Astrocyte (in vitro differentiated cells and primary cell): ENCODE data around the gene MMD. TPM values are rescaled to one million over a fixed set of nuclear protein-coding genes. Genes with fewer than 3 reads are reported as not detected.

Source experiments
- DNase-seq: peaks from one replicate; pipeline ENCODE4 v3.0.0-alpha.2; 2010; ENCODE audit warnings: low read depth
- FAIRE-seq: peaks from 2 replicates; lab custom pipeline; 2011; peaks lifted over from hg19 to GRCh38; lab: Jason Lieb, UNC
- H2AFZ ChIP-seq: 2 replicates; pipeline ENCODE4 v1.6.0; 2012; ENCODE audit warnings: low read depth, low read length, inconsistent platforms
- H3K27ac ChIP-seq: 2 replicates; pipeline ENCODE4 v1.5.1; 2011; ENCODE audit warnings: low read depth, low read length, inconsistent platforms
- H3K27me3 ChIP-seq: 2 replicates; pipeline ENCODE4 v1.6.0; 2011; ENCODE audit warnings: low read length, inconsistent platforms; ENCODE audit not compliant: insufficient read depth
- H3K36me3 ChIP-seq: 2 replicates; pipeline ENCODE4 v1.5.1; 2011; ENCODE audit warnings: low read length, inconsistent platforms; ENCODE audit not compliant: insufficient read depth
- H3K4me1 ChIP-seq: 2 replicates; pipeline ENCODE4 v1.5.1; 2011; ENCODE audit warnings: low read length, inconsistent platforms; ENCODE audit not compliant: insufficient read depth
- H3K4me2 ChIP-seq: 2 replicates; pipeline ENCODE4 v1.6.0; 2012; ENCODE audit warnings: low read length, inconsistent platforms
- H3K4me3 ChIP-seq: 2 replicates; pipeline ENCODE4 v1.5.1; 2011; ENCODE audit warnings: low read depth, mild to moderate bottlenecking, low read length, inconsistent platforms; ENCODE audit not compliant: insufficient read depth
- H3K79me2 ChIP-seq: 2 replicates; pipeline ENCODE4 v1.6.0; 2012; ENCODE audit warnings: mild to moderate bottlenecking, low read length, inconsistent platforms; ENCODE audit not compliant: insufficient read depth
- H3K9ac ChIP-seq: 2 replicates; pipeline ENCODE4 v1.6.0; 2012; ENCODE audit warnings: mild to moderate bottlenecking, low read length, inconsistent platforms
- H3K9me3 ChIP-seq: 2 replicates; pipeline ENCODE4 v1.5.1; 2012; ENCODE audit warnings: low read depth, mild to moderate bottlenecking, low read length, inconsistent platforms; ENCODE audit not compliant: insufficient read depth
- H4K20me1 ChIP-seq: 2 replicates; pipeline ENCODE4 v1.6.0; 2012; ENCODE audit warnings: low read length, inconsistent platforms; ENCODE audit not compliant: insufficient read depth
- H3K27ac Mint-ChIP-seq: one replicate; pipeline ENCODE4 v1.8.0; 2021; ENCODE audit warnings: mild to moderate bottlenecking, mixed read lengths; ENCODE audit not compliant: unreplicated experiment
- H3K27me3 Mint-ChIP-seq: one replicate; pipeline ENCODE4 v1.8.0; 2021; ENCODE audit warnings: low read depth, mixed read lengths; ENCODE audit not compliant: unreplicated experiment
- H3K36me3 Mint-ChIP-seq: one replicate; pipeline ENCODE4 v1.8.0; 2021; ENCODE audit warnings: low read depth, mixed read lengths; ENCODE audit not compliant: unreplicated experiment
- H3K4me1 Mint-ChIP-seq: one replicate; pipeline ENCODE4 v1.8.0; 2021; ENCODE audit warnings: low read depth, mixed read lengths; ENCODE audit not compliant: unreplicated experiment
- H3K4me3 Mint-ChIP-seq: one replicate; pipeline ENCODE4 v1.8.0; 2021; ENCODE audit warnings: mild to moderate bottlenecking, moderate library complexity, mixed read lengths; ENCODE audit not compliant: unreplicated experiment
- H3K9me3 Mint-ChIP-seq: one replicate; pipeline ENCODE4 v1.8.0; 2021; ENCODE audit warnings: mild to moderate bottlenecking, mixed read lengths; ENCODE audit not compliant: unreplicated experiment
- EZH2 ChIP-seq: IDR thresholded peaks from 2 replicates; pipeline ENCODE4 v1.6.1; 2012; ENCODE audit warnings: mild to moderate bottlenecking, low read length, inconsistent platforms; ENCODE audit not compliant: insufficient read depth
- total RNA-seq: library from RNA; stranded (reverse); gene quantifications from 2 replicates; pipeline ENCODE4 v1.2.1, GENCODE V29; 2021
- TF ChIP-seq, protein P1 (sequence below): IDR thresholded peaks from 2 replicates; pipeline ENCODE4 v1.5.1; 2011; ENCODE audit warnings: low read depth, mild to moderate bottlenecking, inconsistent platforms, low read length, moderate library complexity; ENCODE audit not compliant: insufficient read depth

Gene MMD
- total RNA-seq, 1 donor from 2014 or later = 8.6 TPM

DNA sequence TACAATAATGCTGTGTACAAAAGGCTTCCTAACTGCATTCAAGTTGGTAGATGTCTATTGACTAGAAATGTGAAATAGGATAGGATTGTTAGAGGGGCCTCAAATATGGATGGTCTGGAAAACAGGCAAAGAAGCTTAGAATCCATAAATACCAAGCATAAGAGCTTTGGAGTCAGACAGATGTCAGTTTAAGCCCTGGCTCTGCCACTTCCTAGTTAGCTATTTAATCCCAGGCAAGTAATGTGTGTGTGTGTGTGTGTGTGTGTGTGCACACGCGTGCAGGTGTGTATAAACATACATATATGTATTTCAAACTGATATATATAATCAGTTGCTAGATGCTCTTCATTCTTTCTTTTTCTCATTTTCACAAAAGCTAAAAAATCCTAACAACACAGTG, 66.7 kb downstream of the MMD start:
- FAIRE-seq = no peak
- Histone ChIP-seq H3K4me1 (no peaks in the 10 kb centered on the region), H3K36me3 (no peaks in the 10 kb centered on the region), H3K27ac (no peak overlapping the region), H3K9ac (no peak overlapping the region), H3K4me3 (no peak overlapping the region), H3K9me3 (no peaks in the 10 kb centered on the region), H3K27me3 (peaks cover 7% of the 10 kb centered on the region), H3K79me2 (no peaks in the 10 kb centered on the region), H2AFZ (no peak overlapping the region), H3K4me2 (no peak overlapping the region), H4K20me1 (no peaks in the 10 kb centered on the region)
- no peaks in the 10 kb centered on the region for H3K9me3 Mint-ChIP-seq
- H3K27ac Mint-ChIP-seq = no peak overlapping the region
- no peak overlapping the region for H3K4me3 Mint-ChIP-seq
- no peaks in the 10 kb centered on the region for H3K36me3 Mint-ChIP-seq
- no peaks in the 10 kb centered on the region for H3K27me3 Mint-ChIP-seq
- DNase-seq = no peak
- TF ChIP-seq, protein P1, sequence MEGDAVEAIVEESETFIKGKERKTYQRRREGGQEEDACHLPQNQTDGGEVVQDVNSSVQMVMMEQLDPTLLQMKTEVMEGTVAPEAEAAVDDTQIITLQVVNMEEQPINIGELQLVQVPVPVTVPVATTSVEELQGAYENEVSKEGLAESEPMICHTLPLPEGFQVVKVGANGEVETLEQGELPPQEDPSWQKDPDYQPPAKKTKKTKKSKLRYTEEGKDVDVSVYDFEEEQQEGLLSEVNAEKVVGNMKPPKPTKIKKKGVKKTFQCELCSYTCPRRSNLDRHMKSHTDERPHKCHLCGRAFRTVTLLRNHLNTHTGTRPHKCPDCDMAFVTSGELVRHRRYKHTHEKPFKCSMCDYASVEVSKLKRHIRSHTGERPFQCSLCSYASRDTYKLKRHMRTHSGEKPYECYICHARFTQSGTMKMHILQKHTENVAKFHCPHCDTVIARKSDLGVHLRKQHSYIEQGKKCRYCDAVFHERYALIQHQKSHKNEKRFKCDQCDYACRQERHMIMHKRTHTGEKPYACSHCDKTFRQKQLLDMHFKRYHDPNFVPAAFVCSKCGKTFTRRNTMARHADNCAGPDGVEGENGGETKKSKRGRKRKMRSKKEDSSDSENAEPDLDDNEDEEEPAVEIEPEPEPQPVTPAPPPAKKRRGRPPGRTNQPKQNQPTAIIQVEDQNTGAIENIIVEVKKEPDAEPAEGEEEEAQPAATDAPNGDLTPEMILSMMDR = no peak
- no peak for TF ChIP-seq EZH2
- H3K4me1 Mint-ChIP-seq = no peaks in the 10 kb centered on the region

DNA sequence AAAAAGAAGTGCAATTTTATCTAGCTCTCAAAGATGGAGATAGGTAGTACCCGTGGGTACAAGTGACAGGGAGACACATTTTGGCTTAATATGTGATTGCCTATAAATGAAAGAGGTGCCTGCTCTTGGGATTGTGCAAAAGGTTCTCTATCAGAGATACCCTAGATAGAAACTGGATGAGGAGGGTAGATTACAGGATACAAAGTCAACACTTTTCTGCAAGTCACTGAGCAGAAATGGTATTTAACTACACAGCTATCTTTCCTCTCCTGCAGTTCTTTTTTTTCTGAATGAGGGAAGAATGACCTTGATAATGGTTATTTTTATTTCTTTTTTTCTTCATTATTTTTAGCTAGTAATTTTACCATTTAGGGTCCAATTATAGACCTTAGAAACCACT, 67.6 kb downstream of the MMD start:
- TF ChIP-seq EZH2 = no peak
- TF ChIP-seq, protein P1 = no peak
- FAIRE-seq = no peak
- H3K36me3 Mint-ChIP-seq = no peaks in the 10 kb centered on the region

DNA sequence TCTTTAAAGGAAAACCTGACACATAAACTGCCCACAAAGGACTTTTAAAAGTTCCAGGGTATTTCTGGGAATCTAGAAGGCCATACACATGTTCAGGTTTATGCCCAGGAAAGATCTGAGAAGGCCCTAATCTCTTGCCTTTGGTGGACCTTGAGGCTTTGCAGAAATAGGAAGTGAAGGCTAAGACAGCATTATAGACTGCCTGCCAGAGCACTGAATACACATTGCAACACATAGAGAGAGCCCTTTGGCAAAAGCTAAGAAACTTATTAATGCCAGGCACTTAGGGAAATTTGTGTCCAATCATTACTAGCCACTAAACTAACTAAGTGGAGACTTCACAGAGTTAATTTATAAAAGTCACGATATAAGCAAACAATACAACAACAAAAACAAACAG, 70.4 kb downstream of the MMD start:
- H3K4me3 Mint-ChIP-seq = no peak overlapping the region
- Histone ChIP-seq H3K4me2 (no peak overlapping the region), H3K79me2 (no peaks in the 10 kb centered on the region), H3K9ac (no peak overlapping the region), H3K9me3 (peaks cover 4% of the 10 kb centered on the region), H3K4me1 (no peaks in the 10 kb centered on the region), H3K36me3 (no peaks in the 10 kb centered on the region), H4K20me1 (no peaks in the 10 kb centered on the region), H3K27ac (no peak overlapping the region), H2AFZ (no peak overlapping the region), H3K27me3 (peaks cover 11% of the 10 kb centered on the region), H3K4me3 (no peak overlapping the region)
- FAIRE-seq (no peak), DNase-seq (no peak)
- peaks cover 2% of the 10 kb centered on the region for H3K27me3 Mint-ChIP-seq
- H3K4me1 Mint-ChIP-seq = no peaks in the 10 kb centered on the region
- H3K27ac Mint-ChIP-seq = no peak overlapping the region
- H3K36me3 Mint-ChIP-seq = peaks cover 3% of the 10 kb centered on the region
- peaks cover 3% of the 10 kb centered on the region for H3K9me3 Mint-ChIP-seq
- TF ChIP-seq, protein P1 = no peak
- TF ChIP-seq EZH2 = no peak

More for the DNA sequence above, 67.6 kb downstream of the MMD start:
- peaks cover 7% of the 10 kb centered on the region for H3K27me3 ChIP-seq
- H3K27ac ChIP-seq = no peak overlapping the region
- no peak overlapping the region for H3K9ac ChIP-seq
- no peak overlapping the region for H3K4me2 ChIP-seq
- no peak overlapping the region for H2AFZ ChIP-seq
- Mint-ChIP-seq H3K4me3 (no peak overlapping the region), H3K9me3 (no peaks in the 10 kb centered on the region), H3K27me3 (no peaks in the 10 kb centered on the region), H3K4me1 (no peaks in the 10 kb centered on the region), H3K27ac (no peak overlapping the region)
- no peaks in the 10 kb centered on the region for H3K4me1 ChIP-seq
- no peaks in the 10 kb centered on the region for H4K20me1 ChIP-seq
- no peaks in the 10 kb centered on the region for H3K79me2 ChIP-seq
- H3K36me3 ChIP-seq = no peaks in the 10 kb centered on the region
- no peak for DNase-seq
- H3K4me3 ChIP-seq = no peak overlapping the region
- H3K9me3 ChIP-seq = no peaks in the 10 kb centered on the region
